ENCODE data around the gene TAF1B. TPM values are rescaled to one million over a fixed set of nuclear protein-coding genes. Genes with fewer than 3 reads are reported as not detected.

Gene TAF1B
- total and polyA plus RNA-seq, 2 donors (not counting 3 experiments of a cell fraction or from before 2014, with no cell fraction given), result 6.3 to 29.4 TPM

GRCh38 chr2:9937258-9937657 is 94.0 kb downstream of the TAF1B start:
- CTCF ChIA-PET, result no interaction called here
- Histone ChIP-seq H2AFZ (ENCODE audit: low read depth, low read length) (no peak overlapping the region), H3K36me3 (ENCODE audit: control insufficient read depth in 2 of 2, extremely low read depth in 1 of 2, insufficient read depth in 2 of 2, low read length in 2 of 2) (peaks cover 2 to 5% of the 10 kb centered on the region in 2 experiments), H3K4me3 (replicated peaks in 1 of 3; ENCODE audit: insufficient read depth in 1 of 3, low read depth in 1 of 3, low read length in 3 of 3) (no peak overlapping the region), H3K27ac (ENCODE audit: insufficient read depth, low read depth, low read length) (no peak overlapping the region), H3K9me1 (replicated peaks; ENCODE audit: control insufficient read depth, extremely low read depth, insufficient read depth, low read length) (no peaks in the 10 kb centered on the region), H3K9me3 (replicated peaks; ENCODE audit: control insufficient read depth, insufficient read depth, low read length) (no peaks in the 10 kb centered on the region), H3K4me1 (ENCODE audit: control insufficient read depth, extremely low read depth, insufficient read depth, low read length) (no peaks in the 10 kb centered on the region), H4K20me1 (replicated peaks; ENCODE audit: control insufficient read depth, extremely low read depth, insufficient read depth, low read length) (no peaks in the 10 kb centered on the region), H3K9ac (replicated peaks; ENCODE audit: extremely low read depth, insufficient read depth, low read length) (no peak overlapping the region), H3K27me3 (ENCODE audit: control insufficient read depth in 2 of 2, insufficient read depth in 2 of 2, low read length in 2 of 2) (no peaks in the 10 kb centered on the region), H3K79me2 (ENCODE audit: control insufficient read depth, insufficient read depth, low read length) (no peaks in the 10 kb centered on the region), H3K4me2 (ENCODE audit: insufficient read depth, low read length) (no peak overlapping the region)
- TF ChIP-seq MAX (IDR thresholded peaks at IDR 0.05; ENCODE audit: insufficient read depth, insufficient read length) (no peak), MYC (IDR thresholded peaks at IDR 0.05; ENCODE audit: low read depth, low read length) (no peak), EZH2 (IDR thresholded peaks at IDR 0.05; ENCODE audit: borderline replicate concordance, low read depth, low read length, severe bottlenecking) (no peak), POLR2AphosphoS5 (IDR thresholded peaks at IDR 0.05; ENCODE audit: insufficient read depth, low read depth, low read length) (no peak), JUN (IDR thresholded peaks at IDR 0.05; ENCODE audit: borderline replicate concordance, insufficient read depth, insufficient read length, low read depth) (no peak), FOS (IDR thresholded peaks at IDR 0.05; ENCODE audit: borderline replicate concordance, insufficient read depth, low read length) (no peak), CTCF (IDR thresholded peaks at IDR 0.05; ENCODE audit: extremely low read depth in 1 of 2, insufficient read depth in 1 of 2, low read depth in 1 of 2, low read length in 2 of 2) (no peak), GATA2 (IDR thresholded peaks at IDR 0.05; ENCODE audit: insufficient read depth, insufficient read length, low read depth, low read length) (no peak), POLR2A (IDR thresholded peaks at IDR 0.05; ENCODE audit: low read depth, low read length) (no peak)
- no TSS peak for BruUV-seq (replicated peaks)
- DNase-seq (ENCODE audit: low read depth, low spot score), result no peak
- dilution Hi-C loops (cut with MboI; ENCODE audit: extremely low pct_ligation_motif_present, low sequenced_read_pairs), result no loop called here
- intact Hi-C loops (cut with micrococcal nuclease), result no loop called here
- no peak for FAIRE-seq
- POLR2A ChIA-PET, result no interaction called here

All from endothelial cell of umbilical vein (primary cell).